ENCODE results near the gene HOXA11.

Gene HOXA11

DNA sequence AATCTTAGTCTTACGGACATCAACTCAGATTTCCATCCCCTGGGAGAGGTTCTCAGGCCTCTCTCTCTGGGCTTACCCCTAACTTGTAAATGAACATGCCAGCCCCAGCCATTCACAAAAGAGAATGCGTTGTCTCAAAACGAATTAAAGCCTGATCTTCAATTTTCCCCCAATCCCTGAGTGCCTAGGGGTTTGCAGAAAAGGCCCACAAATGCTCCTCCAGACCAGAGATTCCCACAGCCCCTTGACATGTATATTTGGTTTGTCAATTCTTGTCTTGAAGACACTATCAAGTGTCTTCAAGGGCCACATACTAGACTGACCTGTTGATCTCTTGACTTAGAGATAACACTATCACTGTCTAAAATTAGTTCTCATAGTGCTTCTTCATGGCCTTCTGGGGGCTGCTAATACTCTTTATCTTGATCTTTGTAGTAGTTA is 26.8 kb upstream of the HOXA11 start:
- TF ChIP-seq, protein P1, sequence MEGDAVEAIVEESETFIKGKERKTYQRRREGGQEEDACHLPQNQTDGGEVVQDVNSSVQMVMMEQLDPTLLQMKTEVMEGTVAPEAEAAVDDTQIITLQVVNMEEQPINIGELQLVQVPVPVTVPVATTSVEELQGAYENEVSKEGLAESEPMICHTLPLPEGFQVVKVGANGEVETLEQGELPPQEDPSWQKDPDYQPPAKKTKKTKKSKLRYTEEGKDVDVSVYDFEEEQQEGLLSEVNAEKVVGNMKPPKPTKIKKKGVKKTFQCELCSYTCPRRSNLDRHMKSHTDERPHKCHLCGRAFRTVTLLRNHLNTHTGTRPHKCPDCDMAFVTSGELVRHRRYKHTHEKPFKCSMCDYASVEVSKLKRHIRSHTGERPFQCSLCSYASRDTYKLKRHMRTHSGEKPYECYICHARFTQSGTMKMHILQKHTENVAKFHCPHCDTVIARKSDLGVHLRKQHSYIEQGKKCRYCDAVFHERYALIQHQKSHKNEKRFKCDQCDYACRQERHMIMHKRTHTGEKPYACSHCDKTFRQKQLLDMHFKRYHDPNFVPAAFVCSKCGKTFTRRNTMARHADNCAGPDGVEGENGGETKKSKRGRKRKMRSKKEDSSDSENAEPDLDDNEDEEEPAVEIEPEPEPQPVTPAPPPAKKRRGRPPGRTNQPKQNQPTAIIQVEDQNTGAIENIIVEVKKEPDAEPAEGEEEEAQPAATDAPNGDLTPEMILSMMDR (IDR thresholded peaks at IDR 0.05; ENCODE audit: control insufficient read depth, extremely low read depth, insufficient read depth), result no peak
- H3K4me3 ChIP-seq (ENCODE audit: low read depth, low read length), result no peak overlapping the region
- no peak for DNase-seq (ENCODE audit: low read depth)

GRCh38 chr7:27211084-27211446 is 26.0 kb upstream of the HOXA11 start:
- TF ChIP-seq, protein P1 (IDR thresholded peaks at IDR 0.05; ENCODE audit: control insufficient read depth, extremely low read depth, insufficient read depth), result no peak
- H3K4me3 ChIP-seq (ENCODE audit: low read depth, low read length), result no peak overlapping the region
- no peak for DNase-seq (ENCODE audit: low read depth)

GRCh38 chr7:27210441-27211083 is 25.5 kb upstream of the HOXA11 start:
- no peak overlapping the region for H3K4me3 ChIP-seq (ENCODE audit: low read depth, low read length)
- no peak for DNase-seq (ENCODE audit: low read depth)
- TF ChIP-seq, protein P1 (IDR thresholded peaks at IDR 0.05; ENCODE audit: control insufficient read depth, extremely low read depth, insufficient read depth), result peak; percentile 77

- DNase-seq (ENCODE audit: low read depth), result no peak
- TF ChIP-seq, protein P1 (IDR thresholded peaks at IDR 0.05; ENCODE audit: control insufficient read depth, extremely low read depth, insufficient read depth), result no peak
- no peak overlapping the region for H3K4me3 ChIP-seq (ENCODE audit: low read depth, low read length)
Measured at GRCh38 chr7:27209933-27210440, 25.0 kb upstream of the HOXA11 start.

DNA sequence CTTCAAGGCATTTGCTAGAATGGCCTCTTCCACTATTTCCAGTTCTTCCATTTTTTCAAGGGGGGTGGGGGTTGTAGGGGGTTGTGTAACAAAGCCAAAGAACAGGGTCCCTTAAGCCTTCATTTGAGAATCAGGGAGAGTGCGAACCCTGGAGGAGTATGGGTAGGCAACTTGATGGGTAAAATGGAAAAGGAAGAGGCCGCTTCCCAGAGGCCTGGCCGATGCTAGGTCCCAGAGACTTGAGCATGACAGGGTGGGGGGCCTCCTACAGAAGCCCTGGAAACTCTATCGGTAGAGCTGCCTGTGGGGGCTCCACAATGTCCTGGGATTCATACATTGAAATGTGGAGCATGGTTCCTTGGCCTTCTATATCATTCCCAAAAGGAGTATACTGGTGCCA is 24.0 kb upstream of the HOXA11 start:
- TF ChIP-seq, protein P1 (IDR thresholded peaks at IDR 0.05; ENCODE audit: control insufficient read depth, extremely low read depth, insufficient read depth), result no peak
- no peak for DNase-seq (ENCODE audit: low read depth)
- H3K4me3 ChIP-seq (ENCODE audit: low read depth, low read length), result no peak overlapping the region

GRCh38 chr7:27207348-27207985 is 22.4 kb upstream of the HOXA11 start:
- H3K4me3 ChIP-seq (ENCODE audit: low read depth, low read length), result no peak overlapping the region
- TF ChIP-seq, protein P1 (IDR thresholded peaks at IDR 0.05; ENCODE audit: control insufficient read depth, extremely low read depth, insufficient read depth), result no peak
- no peak for DNase-seq (ENCODE audit: low read depth)
